Fibroblast of lung (primary cell): ENCODE results near the gene APBB1IP.

Source experiments
- EZH2 ChIP-seq: IDR thresholded peaks from 2 replicates; pipeline ENCODE4 v1.5.1; 2012; ENCODE audit warnings: low read length, control low read depth, mild to moderate bottlenecking; ENCODE audit errors: missing control alignments
- TF ChIP-seq, protein P1 (sequence below), 2 donors: IDR thresholded peaks in 1 of 2; conservative IDR thresholded peaks in 1 of 2; 1 replicate in 1 of 2; 2 replicates in 1 of 2; pipeline ENCODE4 v1.5.1; 2011 to 2012; ENCODE audit warnings: low read length in 2 of 2, control low read depth in 1 of 2, inconsistent platforms in 1 of 2, low read depth in 1 of 2, mild to moderate bottlenecking in 1 of 2

GRCh38 chr10:26449726-26450125, 11.6 kb downstream of the APBB1IP start:
- TF ChIP-seq, protein P1, sequence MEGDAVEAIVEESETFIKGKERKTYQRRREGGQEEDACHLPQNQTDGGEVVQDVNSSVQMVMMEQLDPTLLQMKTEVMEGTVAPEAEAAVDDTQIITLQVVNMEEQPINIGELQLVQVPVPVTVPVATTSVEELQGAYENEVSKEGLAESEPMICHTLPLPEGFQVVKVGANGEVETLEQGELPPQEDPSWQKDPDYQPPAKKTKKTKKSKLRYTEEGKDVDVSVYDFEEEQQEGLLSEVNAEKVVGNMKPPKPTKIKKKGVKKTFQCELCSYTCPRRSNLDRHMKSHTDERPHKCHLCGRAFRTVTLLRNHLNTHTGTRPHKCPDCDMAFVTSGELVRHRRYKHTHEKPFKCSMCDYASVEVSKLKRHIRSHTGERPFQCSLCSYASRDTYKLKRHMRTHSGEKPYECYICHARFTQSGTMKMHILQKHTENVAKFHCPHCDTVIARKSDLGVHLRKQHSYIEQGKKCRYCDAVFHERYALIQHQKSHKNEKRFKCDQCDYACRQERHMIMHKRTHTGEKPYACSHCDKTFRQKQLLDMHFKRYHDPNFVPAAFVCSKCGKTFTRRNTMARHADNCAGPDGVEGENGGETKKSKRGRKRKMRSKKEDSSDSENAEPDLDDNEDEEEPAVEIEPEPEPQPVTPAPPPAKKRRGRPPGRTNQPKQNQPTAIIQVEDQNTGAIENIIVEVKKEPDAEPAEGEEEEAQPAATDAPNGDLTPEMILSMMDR (conservative IDR thresholded peaks at IDR 0.05 in 1 of 2, IDR thresholded peaks at IDR 0.05 in 1 of 2; ENCODE audit: low read depth in 1 of 2, low read length in 2 of 2): no peak
- TF ChIP-seq EZH2: no peak
